Ascending aorta (tissue), 2 donors: ENCODE data around the gene CNIH4. TPM values are rescaled to one million over a fixed set of nuclear protein-coding genes. Genes with fewer than 3 reads are reported as not detected.
"Not testable (repeated sequence)": the region's sequence is repeated elsewhere in the genome, so short reads cannot be mapped to it uniquely, and the experiment has no call there.

Experiments
- DNase-seq, 2 donors: peaks; one replicate each; pipeline ENCODE4 v3.0.0-alpha.2; 2019; ENCODE audit warnings: low spot score in 2 of 2
- H3K27ac ChIP-seq, 2 donors: fragments of 200-600 bp; sonication (generic); one replicate each; pipeline ENCODE4 v1.5.1; 2016 to 2017; ENCODE audit warnings: mild to moderate bottlenecking in 1 of 2
- H3K27me3 ChIP-seq: fragments of 200-600 bp; sonication (generic); one replicate; pipeline ENCODE4 v1.5.1; 2017
- H3K36me3 ChIP-seq, 2 donors: fragments of 200-600 bp; sonication (generic); one replicate each; pipeline ENCODE4 v1.5.1; 2016
- H3K4me1 ChIP-seq, 2 donors: fragments of 200-600 bp; sonication (generic); one replicate each; pipeline ENCODE4 v1.5.1; 2016 to 2017; ENCODE audit warnings: mild to moderate bottlenecking in 1 of 2
- H3K4me3 ChIP-seq, 2 donors: fragments of 200-600 bp; sonication (generic); one replicate each; pipeline ENCODE4 v1.5.1; 2016 to 2017; ENCODE audit warnings: mild to moderate bottlenecking in 1 of 2
- H3K9me3 ChIP-seq, 2 donors: fragments of 200-600 bp; sonication (generic); one replicate each; pipeline ENCODE4 v1.5.1; 2016
- CTCF ChIP-seq, 3 experiments: fragments of 200-600 bp in 2 of 3; fragments of 450-650 bp in 1 of 3; sonication (generic) in 2 of 3; IDR thresholded peaks; one replicate each; pipeline ENCODE4 v1.5.1; 2016 to 2019; ENCODE audit warnings: antibody characterized with exemption in 3 of 3, mild to moderate bottlenecking in 1 of 3, moderate library complexity in 1 of 3
- intact Hi-C: fragments of 100-400 bp; cut with DNase I; formaldehyde crosslinking; loops from one replicate; pipeline ENCODE4 v1.15.1; 2023
- total RNA-seq: library from RNA; depleted of rRNA; stranded (reverse); fragments of >200 nt; gene quantifications from one replicate; pipeline ENCODE4 v1.1.0, GENCODE V29; 2016

The CNIH4 gene
- total RNA-seq, result 26.9 TPM

- DNase-seq, result peak; percentile 82 to 96
- intact Hi-C loops, result loop anchor here (1.0 to 2.0 kb wide), 3 partner anchors 27 to 100 kb away; partner anchors contain the start of genes NVL and WDR26
Measured at GRCh38 chr1:224356685-224357625, at the start of gene CNIH4. CNIH4 (plus strand) TSS chr1:224356879; CDS start chr1:224356925, 46 bp downstream.

GRCh38 chr1:224308064-224308463 is 48.6 kb upstream of the CNIH4 start:
- Histone ChIP-seq H3K9me3 (no peaks in the 10 kb centered on the region), H3K4me1 (no peaks in the 10 kb centered on the region), H3K27me3 (no peaks in the 10 kb centered on the region), H3K27ac (no peak overlapping the region), H3K36me3 (peaks cover 62 to 73% of the 10 kb centered on the region in 2 donors), H3K4me3 (no peak overlapping the region)
- intact Hi-C loops, result no loop called here
- DNase-seq, result no peak
- no peak for TF ChIP-seq CTCF (IDR thresholded peaks at IDR 0.05)

More at GRCh38 chr1:224356685-224357625, at the start of gene CNIH4:
- TF ChIP-seq CTCF (IDR thresholded peaks at IDR 0.05), result no peak
- Histone ChIP-seq H3K4me3 (peak within 1 kb of the TSS; percentile 59 to 97), H3K9me3 (no peaks in the 10 kb centered on the region), H3K4me1 (peaks cover 0 to 21% of the 10 kb centered on the region in 2 donors), H3K27me3 (no peaks in the 10 kb centered on the region), H3K36me3 (no peaks in the 10 kb centered on the region), H3K27ac (peak within 1 kb of the TSS; percentile 90 to 96)

- DNase-seq, H3K4me3 ChIP-seq, H3K27ac ChIP-seq, intact Hi-C loops, H3K27me3 ChIP-seq, H3K4me1 ChIP-seq, H3K9me3 ChIP-seq: not testable (repeated sequence)
- peaks cover 47 to 66% of the 10 kb centered on the region in 2 donors for H3K36me3 ChIP-seq
Measured at GRCh38 chr1:224311503-224311902, 45.2 kb upstream of the CNIH4 start.

GRCh38 chr1:224312025-224312424 is 44.7 kb upstream of the CNIH4 start:
- DNase-seq, result no peak
- Histone ChIP-seq H3K36me3 (peaks cover 47 to 61% of the 10 kb centered on the region in 2 donors), H3K27me3 (no peaks in the 10 kb centered on the region), H3K9me3 (no peaks in the 10 kb centered on the region), H3K4me1 (no peaks in the 10 kb centered on the region), H3K4me3 (no peak overlapping the region), H3K27ac (no peak overlapping the region)
- no peak for TF ChIP-seq CTCF (IDR thresholded peaks at IDR 0.05)
- intact Hi-C loops, result no loop called here

GRCh38 chr1:224317383-224318045 is 39.2 kb upstream of the CNIH4 start:
- Histone ChIP-seq H3K27me3 (no peaks in the 10 kb centered on the region), H3K27ac (no peak overlapping the region), H3K4me3 (no peak overlapping the region), H3K4me1 (no peaks in the 10 kb centered on the region), H3K9me3 (no peaks in the 10 kb centered on the region), H3K36me3 (peaks cover 23 to 37% of the 10 kb centered on the region in 2 donors)
- TF ChIP-seq CTCF (IDR thresholded peaks at IDR 0.05), result no peak
- intact Hi-C loops, result no loop called here
- DNase-seq, result no peak

- H3K27me3 ChIP-seq, result no peaks in the 10 kb centered on the region
- no peak for DNase-seq
- no peak overlapping the region for H3K27ac ChIP-seq
- H3K4me3 ChIP-seq, result no peak overlapping the region
- H3K4me1 ChIP-seq, result no peaks in the 10 kb centered on the region
- intact Hi-C loops, result no loop called here
- no peak for TF ChIP-seq CTCF (IDR thresholded peaks at IDR 0.05)
- no peaks in the 10 kb centered on the region for H3K9me3 ChIP-seq
- peaks cover 8 to 10% of the 10 kb centered on the region in 2 donors for H3K36me3 ChIP-seq
Measured at GRCh38 chr1:224321706-224322105, 35.0 kb upstream of the CNIH4 start.
